Lower lobe of right lung (tissue), 2 donors: ENCODE measurements around the gene TM9SF3. TPM values are rescaled to one million over a fixed set of nuclear protein-coding genes. Genes with fewer than 3 reads are reported as not detected.
A peak's percentile ranks its signal among the peaks of the same experiment; 100 is the strongest.
"Not testable (repeated sequence)": the region's sequence is repeated elsewhere in the genome, so short reads cannot be mapped to it uniquely, and the experiment has no call there.

Experiments used
- ATAC-seq, 2 donors: fragments of 200-7000 bp; cut with Tn5 transposase; one replicate each; pipeline ENCODE4 v1.9.1; 2020 to 2022; ENCODE audit warnings: mild to moderate bottlenecking in 2 of 2, moderate library complexity in 2 of 2
- DNase-seq: peaks from one replicate; pipeline ENCODE4 v3.0.0-alpha.2; 2020
- H3K27ac ChIP-seq: fragments of 200-600 bp; one replicate; pipeline ENCODE4 v1.8.0; 2022
- H3K27me3 ChIP-seq: fragments of 200-600 bp; one replicate; pipeline ENCODE4 v1.8.0; 2022; ENCODE audit warnings: low read depth
- H3K36me3 ChIP-seq: fragments of 200-600 bp; one replicate; pipeline ENCODE4 v1.8.0; 2022; ENCODE audit warnings: mild to moderate bottlenecking
- H3K4me1 ChIP-seq: fragments of 200-600 bp; one replicate; pipeline ENCODE4 v1.8.0; 2022
- H3K4me3 ChIP-seq: fragments of 200-600 bp; one replicate; pipeline ENCODE4 v1.8.0; 2022; ENCODE audit warnings: mild to moderate bottlenecking
- H3K9me3 ChIP-seq: fragments of 200-600 bp; one replicate; pipeline ENCODE4 v1.8.0; 2022
- CTCF ChIP-seq: fragments of 200-600 bp; IDR thresholded peaks from one replicate; pipeline ENCODE4 v1.8.0; 2022; ENCODE audit warnings: antibody characterized with exemption, mild to moderate bottlenecking
- intact Hi-C: fragments of 100-400 bp; cut with DNase I; formaldehyde crosslinking; loops from one replicate; pipeline ENCODE4 v1.11.0; 2022
- total RNA-seq: library from RNA; stranded (reverse); fragmentation: NEBNext Ultra II Directional; extraction: Animal tissue kit (Norgen Biotek cat#: 25700); gene quantifications from one replicate; pipeline ENCODE4 v1.2.1, GENCODE V29; 2021
- donor health status: DM: no; HTN: yes; CAD: no; lungs with severe emphysema.

The TM9SF3 gene
- total RNA-seq, 1 donor from 2014 or later = 112 TPM

DNA sequence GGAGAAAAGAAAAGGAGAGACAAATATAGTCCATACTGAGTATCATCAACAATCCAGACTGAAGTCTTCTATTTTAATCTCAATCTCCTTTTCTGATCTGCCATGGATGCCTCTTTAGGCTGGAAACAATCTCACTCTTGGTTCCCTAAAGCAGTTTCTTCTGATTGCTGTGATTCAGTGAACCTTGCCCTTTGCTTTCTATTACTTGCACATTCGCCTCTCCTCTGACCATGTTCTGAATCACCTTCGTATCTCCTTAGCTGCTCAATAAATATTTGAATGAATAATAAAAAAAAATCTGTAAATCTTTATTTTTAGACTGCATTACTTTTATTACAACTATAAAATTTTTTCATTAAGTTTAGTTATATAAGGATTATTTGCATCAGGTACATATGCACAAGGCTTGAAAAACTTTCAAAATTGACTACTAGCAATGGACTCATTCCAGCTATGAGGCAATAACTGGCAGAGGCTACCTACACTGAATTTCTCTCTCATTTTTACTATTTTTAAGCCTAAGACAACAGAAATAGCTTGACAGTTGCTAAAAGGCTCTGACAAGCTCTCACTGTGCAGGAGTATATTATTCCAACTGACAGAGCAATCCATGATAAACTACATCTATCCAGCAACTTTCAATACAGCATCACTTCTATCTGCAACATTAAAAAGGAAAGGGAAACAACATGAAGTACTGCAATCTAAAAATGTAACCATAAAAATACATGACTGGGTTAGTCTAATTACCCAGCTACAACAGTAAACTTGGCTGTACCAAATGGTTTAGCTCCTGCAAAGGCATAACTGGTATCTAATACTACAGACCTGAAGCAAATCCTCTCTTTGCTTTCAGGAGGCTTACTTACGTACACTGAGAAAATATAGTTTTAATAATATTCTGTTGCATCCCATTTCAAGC is 25.6 kb downstream of the TM9SF3 start:
- no peak overlapping the region for H3K27ac ChIP-seq
- peaks cover 5% of the 10 kb centered on the region for H3K4me1 ChIP-seq
- intact Hi-C loops = no loop called here
- peaks cover 75% of the 10 kb centered on the region for H3K36me3 ChIP-seq
- no peak overlapping the region for H3K4me3 ChIP-seq
- H3K9me3 ChIP-seq = no peaks in the 10 kb centered on the region
- ATAC-seq = no peak
- TF ChIP-seq CTCF = no peak
- no peak for DNase-seq
- H3K27me3 ChIP-seq = no peaks in the 10 kb centered on the region

- no peaks in the 10 kb centered on the region for H3K27me3 ChIP-seq
- H3K9me3 ChIP-seq = no peaks in the 10 kb centered on the region
- H3K36me3 ChIP-seq = peaks cover 76% of the 10 kb centered on the region
- no peak for TF ChIP-seq CTCF
- DNase-seq = no peak
- no peaks in the 10 kb centered on the region for H3K4me1 ChIP-seq
- intact Hi-C loops = no loop called here
- no peak for ATAC-seq
- H3K4me3 ChIP-seq = no peak overlapping the region
- no peak overlapping the region for H3K27ac ChIP-seq
Observed at GRCh38 chr10:96560489-96560888, 26.3 kb downstream of the TM9SF3 start.

DNA sequence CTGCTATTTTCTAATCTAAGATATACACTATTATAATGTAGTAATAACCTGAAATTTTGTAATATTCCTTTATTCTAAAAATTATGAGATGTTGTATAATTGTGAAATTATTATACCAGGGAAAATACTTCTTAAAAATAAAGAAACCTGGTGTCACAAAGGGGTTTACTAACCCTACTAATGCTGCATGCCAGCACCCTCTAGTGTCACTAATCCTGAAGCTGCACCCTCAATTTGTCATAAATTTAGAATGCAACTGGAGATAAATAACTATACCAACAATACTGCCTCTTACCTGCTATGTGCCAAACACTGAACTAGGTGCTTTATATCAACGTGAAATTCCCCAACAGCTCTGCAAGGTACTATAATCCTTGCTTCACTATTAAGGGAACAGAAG is 30.8 kb downstream of the TM9SF3 start:
- H3K36me3 ChIP-seq = peaks cover 75% of the 10 kb centered on the region

GRCh38 chr10:96555330-96555729 is 31.5 kb downstream of the TM9SF3 start:
- no peaks in the 10 kb centered on the region for H3K4me1 ChIP-seq
- no peak overlapping the region for H3K4me3 ChIP-seq
- no peak for DNase-seq
- H3K9me3 ChIP-seq = no peaks in the 10 kb centered on the region
- no peak for TF ChIP-seq CTCF
- ATAC-seq = no peak
- H3K27me3 ChIP-seq = no peaks in the 10 kb centered on the region
- no peak overlapping the region for H3K27ac ChIP-seq
- H3K36me3 ChIP-seq = peaks cover 75% of the 10 kb centered on the region
- intact Hi-C loops = no loop called here

More for the DNA sequence above, 30.8 kb downstream of the TM9SF3 start:
- ATAC-seq = no peak
- Histone ChIP-seq H3K27ac (no peak overlapping the region), H3K4me3 (no peak overlapping the region), H3K27me3 (no peaks in the 10 kb centered on the region), H3K4me1 (no peaks in the 10 kb centered on the region), H3K9me3 (no peaks in the 10 kb centered on the region)
- no peak for DNase-seq
- intact Hi-C loops = no loop called here
- TF ChIP-seq CTCF = peak; percentile 21

GRCh38 chr10:96548589-96548988 is 38.2 kb downstream of the TM9SF3 start:
- TF ChIP-seq CTCF = no peak
- no peak for DNase-seq

DNA sequence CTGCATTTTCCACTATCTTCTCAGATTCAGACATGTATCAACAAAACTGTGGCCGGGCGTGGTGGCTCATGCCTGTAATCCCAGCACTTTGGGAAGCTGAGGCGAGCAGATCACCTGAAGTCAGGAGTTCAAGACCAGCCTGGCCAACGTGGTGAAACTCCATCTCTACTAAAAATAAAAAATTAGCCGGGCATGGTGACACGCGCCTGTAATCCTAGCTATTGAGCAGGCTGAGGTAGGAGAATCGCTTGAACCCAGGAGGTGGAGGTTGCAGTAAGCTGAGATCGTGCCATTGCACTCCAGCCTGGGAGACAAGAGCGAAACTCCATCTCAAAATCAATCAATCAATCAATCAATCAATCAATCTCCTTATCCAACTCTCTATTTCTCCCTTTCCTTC is 41.3 kb downstream of the TM9SF3 start:
- ATAC-seq, intact Hi-C loops: not testable (repeated sequence)
- peaks cover 89% of the 10 kb centered on the region for H3K36me3 ChIP-seq

More at GRCh38 chr10:96548589-96548988, 38.2 kb downstream of the TM9SF3 start:
- Histone ChIP-seq H3K4me1 (no peaks in the 10 kb centered on the region), H3K9me3 (no peaks in the 10 kb centered on the region), H3K27me3 (no peaks in the 10 kb centered on the region), H3K36me3 (peaks cover 98% of the 10 kb centered on the region), H3K27ac (no peak overlapping the region), H3K4me3 (no peak overlapping the region)
- no peak for ATAC-seq
- intact Hi-C loops = no loop called here

More for the DNA sequence above, 41.3 kb downstream of the TM9SF3 start:
- not testable (repeated sequence) for DNase-seq, H3K27ac ChIP-seq, H3K4me3 ChIP-seq, H3K9me3 ChIP-seq, H3K27me3 ChIP-seq, H3K4me1 ChIP-seq
